DMS 273 (cell line): Measurements from ENCODE around the gene OR52E4.

Experiments used
- DNase-seq: peaks from one replicate; lab custom pipeline; 2025; ENCODE audit not compliant: unreplicated experiment; lab: John Stamatoyannopoulos, UW

Gene OR52E4

DNA sequence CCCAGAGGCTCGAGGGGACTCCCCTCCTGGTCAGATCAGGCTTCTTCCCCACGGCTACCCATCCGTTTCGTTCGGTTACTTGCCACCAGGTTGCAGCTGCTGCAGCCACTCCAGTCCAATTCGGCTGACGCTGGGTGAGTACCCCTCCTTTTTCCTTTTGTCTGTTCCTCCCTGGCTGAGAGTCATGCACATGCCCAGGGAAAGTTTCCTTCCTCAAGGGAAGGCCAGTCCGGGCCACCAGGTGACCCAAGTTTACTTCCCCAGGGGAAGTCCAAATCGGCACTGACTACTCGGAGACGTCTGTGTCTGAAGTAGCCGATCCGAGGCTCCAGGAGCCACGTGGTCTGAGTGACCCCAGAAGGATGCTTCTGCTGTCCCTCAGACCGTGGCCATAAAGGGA lies 48.4 kb downstream of the OR52E4 start:
- DNase-seq = no peak

DNA sequence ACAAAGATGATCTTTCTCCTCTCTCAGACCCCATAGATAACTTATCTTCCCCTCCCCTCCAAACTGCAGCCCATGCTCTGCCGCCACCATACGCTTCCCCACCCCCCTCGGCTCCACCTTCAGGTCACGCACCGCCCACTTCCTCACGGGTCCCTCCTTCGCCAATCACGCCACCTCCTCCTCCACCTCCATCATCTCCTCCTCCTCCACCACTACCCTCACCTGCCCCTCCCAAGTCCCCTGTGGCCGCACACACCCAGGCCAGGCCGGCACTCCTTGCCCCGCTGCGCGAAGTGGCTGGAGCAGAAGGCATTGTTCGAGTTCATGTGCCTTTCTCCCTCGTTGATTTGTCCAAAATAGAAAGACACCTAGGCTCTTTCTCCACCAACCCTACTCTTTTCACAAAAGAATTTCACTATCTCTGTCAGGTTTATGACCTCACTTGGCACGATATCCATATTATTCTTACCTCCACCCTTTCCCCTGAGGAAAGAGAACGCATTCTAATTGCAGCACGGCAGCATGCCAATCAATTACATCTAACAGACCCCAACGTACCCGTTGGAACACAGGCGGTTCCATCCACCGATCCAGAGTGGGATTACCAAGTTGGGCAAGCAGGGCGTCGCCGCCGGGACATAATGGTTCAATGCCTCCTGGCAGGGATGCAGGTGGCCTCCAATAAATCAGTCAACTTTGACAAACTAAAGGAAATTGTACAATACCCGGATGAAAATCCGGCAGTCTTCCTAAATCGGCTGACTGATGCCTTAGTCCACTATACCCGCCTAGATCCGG lies 49.3 kb downstream of the OR52E4 start:
- DNase-seq = no peak

GRCh38 chr11:5930614-5931013 lies 50.2 kb downstream of the OR52E4 start:
- DNase-seq = no peak

DNA sequence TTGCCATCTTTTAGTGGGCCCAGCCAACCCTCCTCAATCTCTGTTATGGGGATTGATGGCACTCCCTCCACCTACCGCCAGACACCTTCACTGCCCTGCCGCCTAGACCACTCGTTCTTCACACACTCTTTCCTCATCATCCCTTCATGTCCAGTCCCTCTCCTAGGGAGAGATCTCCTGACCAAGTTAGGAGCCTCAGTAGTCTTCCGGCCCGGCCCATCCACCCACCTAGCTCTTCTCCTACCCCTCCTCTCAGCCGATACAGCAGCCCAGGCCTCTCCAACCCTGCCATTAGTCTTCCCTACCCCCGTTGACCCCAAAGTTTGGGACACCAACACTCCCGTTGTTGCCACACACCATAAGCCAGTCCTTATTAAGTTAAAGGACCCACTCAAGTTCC lies 50.6 kb downstream of the OR52E4 start:
- no peak for DNase-seq

DNA sequence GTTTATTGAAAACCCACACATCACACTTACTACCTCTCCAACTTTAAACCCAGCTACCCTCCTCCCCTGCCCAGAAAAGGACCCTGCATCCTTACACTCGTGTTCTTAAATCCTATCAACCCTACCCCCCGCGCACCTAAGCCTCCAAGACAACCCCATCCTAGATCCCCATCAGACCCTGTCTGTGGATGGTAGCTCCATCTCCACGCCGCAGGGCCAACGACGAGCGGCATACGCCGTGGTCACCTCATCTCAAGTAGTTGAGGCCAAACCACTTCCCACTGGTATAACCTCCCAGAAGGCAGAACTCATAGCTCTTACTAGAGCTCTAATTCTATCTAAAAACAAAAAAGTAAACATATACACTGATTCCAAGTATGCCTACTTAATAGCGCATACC lies 52.2 kb downstream of the OR52E4 start:
- DNase-seq = no peak

DNA sequence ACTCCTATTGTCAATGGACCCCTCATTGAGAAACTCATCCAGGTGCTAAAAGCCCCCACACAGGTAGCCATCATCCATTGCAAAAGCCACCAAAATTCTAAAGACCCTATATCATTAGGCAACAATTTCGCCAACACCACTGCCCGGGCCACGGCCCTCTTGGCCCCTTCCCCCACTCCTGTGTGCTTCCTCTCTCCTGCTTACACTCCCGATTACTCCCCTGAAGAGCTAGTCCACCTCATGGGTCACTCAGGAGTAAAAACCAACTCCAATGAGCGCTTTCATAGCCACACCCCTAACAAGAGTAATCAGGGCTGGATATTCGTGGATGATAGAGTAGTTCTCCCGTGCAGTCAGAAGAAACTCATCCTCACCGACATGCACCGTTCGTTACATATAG lies 52.7 kb downstream of the OR52E4 start:
- no peak for DNase-seq
